Left renal pelvis (tissue), 4 donors: ENCODE data around the gene RXFP1. TPM values are rescaled to one million over a fixed set of nuclear protein-coding genes. Genes with fewer than 3 reads are reported as not detected.

ENCODE experiments used
- DNase-seq, 4 donors: peaks; one replicate each; pipeline ENCODE4 v3.0.0-alpha.2; 2013; ENCODE audit warnings: low read depth in 4 of 4, low spot score in 3 of 4
- polyA plus RNA-seq, 4 donors: library from polyadenylated mRNA; unstranded; fragments of 120-200 nt; gene quantifications; one replicate each; pipeline ENCODE4 v1.2.1, GENCODE V29; 2013; ENCODE audit not compliant: insufficient read length in 4 of 4

Gene RXFP1
- under 1 TPM; 0.10 to 0.56 (median 0.39) TPM for polyA plus RNA-seq

- DNase-seq = no peak
These were observed at the start of gene RXFP1 for GRCh38 chr4:158521484-158522088. Gene RXFP1 (plus strand): TSS chr4:158521882. CDS start chr4:158521977, 95 bp downstream.

GRCh38 chr4:158481811-158482210 lies 39.9 kb upstream of the RXFP1 start:
- DNase-seq = no peak

GRCh38 chr4:158484173-158484885 lies 37.4 kb upstream of the RXFP1 start:
- no peak for DNase-seq

- no peak for DNase-seq
These were observed 31.1 kb upstream of the RXFP1 start for GRCh38 chr4:158490629-158491028.

GRCh38 chr4:158492391-158492790 lies 29.3 kb upstream of the RXFP1 start:
- DNase-seq = no peak

GRCh38 chr4:158496030-158496741 lies 25.5 kb upstream of the RXFP1 start:
- no peak for DNase-seq

GRCh38 chr4:158500054-158500453 lies 21.6 kb upstream of the RXFP1 start:
- DNase-seq = no peak

GRCh38 chr4:158513256-158513655 lies 8.4 kb upstream of the RXFP1 start:
- DNase-seq = no peak

GRCh38 chr4:158519226-158519625 lies 2.5 kb upstream of the RXFP1 start:
- no peak for DNase-seq

GRCh38 chr4:158523990-158524535 lies 2.4 kb downstream of the RXFP1 start:
- no peak for DNase-seq

- DNase-seq = no peak
These were observed 5.8 kb downstream of the RXFP1 start for GRCh38 chr4:158527516-158527915.

- no peak for DNase-seq
These were observed 7.8 kb downstream of the RXFP1 start for GRCh38 chr4:158529505-158529904.

- no peak for DNase-seq
These were observed 8.7 kb downstream of the RXFP1 start for GRCh38 chr4:158530381-158530780.

- no peak for DNase-seq
These were observed 9.2 kb downstream of the RXFP1 start for GRCh38 chr4:158530898-158531297.

GRCh38 chr4:158532556-158533231 lies 11.0 kb downstream of the RXFP1 start:
- DNase-seq = no peak

- DNase-seq = no peak
These were observed 13.0 kb downstream of the RXFP1 start for GRCh38 chr4:158534727-158535126.

GRCh38 chr4:158535130-158535614 lies 13.5 kb downstream of the RXFP1 start:
- no peak for DNase-seq

GRCh38 chr4:158536833-158537232 lies 15.2 kb downstream of the RXFP1 start:
- DNase-seq = no peak

GRCh38 chr4:158538176-158538575 lies 16.5 kb downstream of the RXFP1 start:
- no peak for DNase-seq

- DNase-seq = no peak
These were observed 17.2 kb downstream of the RXFP1 start for GRCh38 chr4:158538911-158539310.
